ENCODE results near the gene GTF2A2.
"Not testable (repeated sequence)": the region's sequence is repeated elsewhere in the genome, so short reads cannot be mapped to it uniquely, and the experiment has no call there.

The GTF2A2 gene

DNA sequence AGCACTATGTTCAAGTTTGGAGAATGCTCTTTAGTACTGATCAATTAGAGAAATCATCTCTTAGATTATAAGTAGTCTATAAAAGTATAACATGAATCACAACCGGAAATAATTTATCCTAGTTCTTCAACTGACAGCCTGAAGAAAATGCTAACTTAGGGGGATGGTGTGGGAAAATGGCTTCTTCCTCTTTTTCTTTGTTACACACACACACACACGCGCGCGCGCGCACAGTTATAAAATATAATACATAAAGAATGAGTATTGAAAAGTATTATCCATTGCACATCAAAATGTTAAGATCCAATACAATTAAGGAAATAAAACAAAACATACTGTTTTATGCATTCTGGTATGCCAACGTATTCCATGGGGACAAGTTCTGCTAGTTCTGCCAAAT lies 11.2 kb upstream of the GTF2A2 start:
- no peak for DNase-seq

- DNase-seq = no peak
These were observed 4.9 kb upstream of the GTF2A2 start for GRCh38 chr15:59662260-59662659.

- no peak for DNase-seq
These were observed 2.1 kb upstream of the GTF2A2 start for GRCh38 chr15:59659366-59659765.

DNA sequence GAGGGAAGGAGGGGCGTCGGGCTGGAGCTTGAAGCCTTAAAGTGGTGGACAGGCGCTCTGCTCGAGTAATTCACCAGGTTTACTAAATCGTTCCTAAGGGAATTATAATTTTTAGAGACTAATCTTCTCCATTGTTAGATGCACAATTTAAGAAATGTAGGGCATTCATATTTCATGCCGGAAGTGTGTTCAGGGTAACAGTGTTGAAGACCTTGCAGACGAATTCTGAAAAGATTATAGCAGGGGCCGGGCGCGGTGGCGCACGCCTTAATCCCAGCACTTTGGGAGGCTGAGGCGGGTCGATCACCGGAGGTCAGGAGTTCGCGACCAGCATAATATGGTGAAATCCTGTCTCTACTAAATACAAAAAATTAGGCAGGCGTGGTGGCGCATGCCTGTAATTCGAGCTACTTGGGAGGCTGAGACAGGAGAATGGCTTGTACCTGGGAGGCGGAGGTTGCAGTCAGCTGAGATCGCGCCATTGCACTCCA lies 365 bp upstream of the GTF2A2 start:
- no peak for DNase-seq

- no peak for DNase-seq
These were observed 3.3 kb downstream of the GTF2A2 start for GRCh38 chr15:59654046-59654445.

DNA sequence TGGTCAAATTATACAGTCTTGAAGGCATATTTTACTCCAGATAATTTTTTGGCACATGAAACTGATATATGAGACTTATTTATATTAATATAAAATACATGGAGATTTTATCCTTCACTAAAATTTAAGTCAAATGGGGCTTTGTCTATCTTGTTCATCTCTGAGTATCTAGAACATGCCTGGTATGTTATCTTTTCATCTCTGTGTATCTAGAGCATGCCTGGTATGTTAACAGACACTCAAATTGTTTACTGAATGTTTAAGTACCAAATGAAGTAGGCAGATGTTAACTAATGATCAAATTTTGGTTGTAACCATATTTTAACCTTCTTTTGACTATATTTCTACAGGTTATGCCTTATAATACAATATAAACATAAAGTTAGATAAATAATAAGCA lies 7.7 kb downstream of the GTF2A2 start:
- no peak for DNase-seq

DNA sequence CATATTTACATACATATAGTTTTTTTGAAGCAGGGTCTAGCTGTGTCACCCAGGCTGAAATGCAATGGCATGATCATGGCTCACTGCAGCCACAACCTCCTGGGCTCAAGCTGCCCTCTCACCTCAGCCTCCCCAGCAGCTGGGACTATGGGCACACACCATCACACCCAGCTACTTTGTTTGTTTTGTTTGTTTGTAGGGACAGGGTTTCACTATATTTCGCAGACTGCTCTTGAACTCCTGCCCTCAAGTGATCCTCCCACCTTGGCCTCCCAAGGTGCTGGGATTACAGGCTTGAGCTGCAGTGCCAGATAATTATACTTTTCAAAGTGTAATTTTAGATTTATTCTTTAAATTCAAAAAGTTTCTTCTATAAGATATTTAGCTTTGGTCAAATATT lies 10.2 kb downstream of the GTF2A2 start:
- no peak for DNase-seq

DNA sequence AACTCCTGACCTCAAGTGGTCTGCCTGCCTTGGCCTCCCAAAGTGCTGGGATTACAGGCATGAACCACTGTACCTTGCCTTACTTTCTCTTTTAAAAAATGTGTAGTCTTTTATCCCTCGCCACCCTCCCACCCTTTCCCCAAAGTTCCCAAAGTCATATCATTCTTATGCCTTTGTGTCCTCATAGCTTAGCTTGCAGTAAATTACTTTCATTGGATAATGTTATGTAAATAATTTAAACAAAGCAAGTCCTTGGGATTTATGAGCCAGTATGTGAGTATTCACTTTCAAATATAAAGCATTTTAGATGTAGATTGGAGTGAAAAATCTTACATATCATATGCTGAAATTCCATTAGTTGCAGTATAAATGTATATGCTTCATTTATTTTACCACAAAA lies 11.0 kb downstream of the GTF2A2 start:
- no peak for DNase-seq

DNA sequence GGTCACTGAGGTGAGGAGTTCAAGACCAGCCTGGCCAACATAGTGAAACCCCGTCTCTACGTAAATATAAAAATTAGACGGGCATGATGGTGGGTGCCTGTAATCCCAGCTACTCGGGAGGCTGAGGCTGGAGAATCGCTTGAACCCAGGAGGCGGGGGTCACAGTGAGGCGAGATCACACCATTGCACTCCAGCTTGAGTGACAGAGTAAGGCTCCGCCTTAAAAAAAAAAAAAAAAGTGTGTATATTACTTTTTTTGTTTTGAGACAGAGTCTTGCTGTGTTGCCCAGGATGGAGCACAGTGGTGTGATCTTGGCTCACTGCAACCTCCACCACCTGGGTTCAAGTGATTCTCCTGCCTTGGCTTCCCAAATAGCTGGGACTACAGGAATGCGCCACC lies 11.5 kb downstream of the GTF2A2 start:
- not testable (repeated sequence) for DNase-seq

DNA sequence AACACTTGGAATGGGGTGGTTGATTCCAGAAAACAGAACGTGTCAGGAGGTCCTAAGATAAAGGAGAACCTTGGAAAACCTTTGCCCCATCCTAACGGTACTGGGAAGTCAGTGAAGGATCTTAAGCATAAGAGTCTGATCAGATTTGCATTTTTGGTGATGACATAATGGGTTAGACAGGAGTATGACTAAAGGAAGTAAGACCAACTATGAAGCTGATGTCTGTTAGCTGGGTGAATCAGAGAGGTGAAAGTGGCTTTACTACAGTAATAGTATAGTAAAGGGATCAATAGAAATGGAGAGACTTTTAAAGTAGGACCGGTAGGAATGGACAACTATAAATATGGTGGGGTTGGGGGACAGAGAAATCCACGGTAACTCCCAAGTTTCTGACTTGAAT lies 12.6 kb downstream of the GTF2A2 start:
- no peak for DNase-seq

DNA sequence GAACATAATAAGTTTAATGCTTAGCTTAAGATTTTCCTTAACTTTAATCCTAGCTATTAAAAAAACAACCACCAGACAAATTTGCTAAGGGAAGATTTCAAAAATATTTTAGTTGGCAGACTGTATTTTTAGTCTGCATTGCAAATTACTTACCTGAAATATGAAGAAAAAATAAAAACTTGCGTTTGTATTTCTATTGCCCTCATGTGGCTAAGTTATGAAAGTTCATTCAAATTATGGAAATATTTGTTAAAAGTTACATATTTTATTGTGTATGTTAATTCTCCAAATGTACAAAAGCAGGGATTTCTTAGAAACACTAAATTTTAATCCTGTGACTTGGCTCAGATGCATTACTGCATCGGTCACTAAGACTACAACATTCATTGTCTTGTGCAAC lies 15.0 kb downstream of the GTF2A2 start:
- no peak for DNase-seq

GRCh38 chr15:59637507-59637906 lies 19.8 kb downstream of the GTF2A2 start:
- not testable (repeated sequence) for DNase-seq

- no peak for DNase-seq
These were observed 21.1 kb downstream of the GTF2A2 start for GRCh38 chr15:59636184-59636583.

GRCh38 chr15:59632714-59633113 lies 24.6 kb downstream of the GTF2A2 start:
- no peak for DNase-seq

- no peak for DNase-seq
These were observed 35.0 kb downstream of the GTF2A2 start for GRCh38 chr15:59622289-59622688.

DNA sequence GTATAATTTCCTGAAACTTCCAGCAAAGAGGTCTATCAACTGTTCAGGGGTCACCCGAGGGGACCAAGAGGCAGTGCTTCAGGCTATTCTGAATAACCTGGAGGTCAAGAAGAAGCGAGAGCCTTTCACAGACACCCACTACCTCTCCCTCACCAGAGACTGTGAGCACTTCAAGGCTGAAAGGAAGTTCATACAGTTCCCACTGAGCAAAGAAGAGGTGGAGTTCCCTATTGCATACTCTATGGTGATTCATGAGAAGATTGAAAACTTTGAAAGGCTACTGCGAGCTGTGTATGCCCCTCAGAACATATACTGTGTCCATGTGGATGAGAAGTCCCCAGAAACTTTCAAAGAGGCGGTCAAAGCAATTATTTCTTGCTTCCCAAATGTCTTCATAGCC lies 38.9 kb downstream of the GTF2A2 start:
- no peak for DNase-seq

DNA sequence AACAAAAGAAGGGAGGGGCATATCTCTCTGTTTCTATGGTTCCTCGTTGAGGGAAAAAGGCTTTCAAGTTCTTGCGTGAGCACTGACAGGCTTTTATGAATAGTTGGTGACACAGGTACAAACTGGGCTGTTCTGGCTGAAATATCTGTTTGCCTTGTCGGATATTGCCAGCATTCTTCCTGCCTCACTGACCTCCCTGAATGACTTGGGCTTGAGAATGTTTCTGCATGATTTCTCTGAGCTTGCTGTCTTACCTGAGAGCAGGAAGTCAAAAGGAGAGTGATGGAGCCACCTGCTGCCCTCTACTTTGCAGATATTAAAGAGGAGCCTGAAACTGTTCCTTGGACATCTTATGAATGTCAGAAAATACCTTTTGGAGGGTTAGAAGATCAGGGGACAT lies 40.9 kb downstream of the GTF2A2 start:
- no peak for DNase-seq

DNA sequence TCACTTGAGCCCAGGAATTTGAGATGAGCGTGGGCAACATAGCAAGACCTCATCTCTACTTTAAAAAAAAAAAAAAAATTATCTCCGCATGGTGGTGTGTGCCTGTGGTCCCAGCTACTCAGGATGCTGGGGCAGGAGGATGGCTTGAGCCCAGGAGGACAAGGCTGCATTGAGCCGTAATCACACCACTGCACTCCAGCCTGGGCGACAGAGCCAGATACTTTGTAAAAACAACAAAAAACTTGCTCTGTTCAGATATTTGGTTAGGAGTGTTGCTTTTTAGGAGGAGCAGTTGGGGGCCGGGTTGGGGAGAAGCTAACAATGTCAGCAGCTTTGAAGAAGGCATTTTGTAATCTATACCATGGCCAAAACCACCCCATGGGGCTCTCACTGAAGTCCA lies 41.7 kb downstream of the GTF2A2 start:
- DNase-seq = no peak

DNA sequence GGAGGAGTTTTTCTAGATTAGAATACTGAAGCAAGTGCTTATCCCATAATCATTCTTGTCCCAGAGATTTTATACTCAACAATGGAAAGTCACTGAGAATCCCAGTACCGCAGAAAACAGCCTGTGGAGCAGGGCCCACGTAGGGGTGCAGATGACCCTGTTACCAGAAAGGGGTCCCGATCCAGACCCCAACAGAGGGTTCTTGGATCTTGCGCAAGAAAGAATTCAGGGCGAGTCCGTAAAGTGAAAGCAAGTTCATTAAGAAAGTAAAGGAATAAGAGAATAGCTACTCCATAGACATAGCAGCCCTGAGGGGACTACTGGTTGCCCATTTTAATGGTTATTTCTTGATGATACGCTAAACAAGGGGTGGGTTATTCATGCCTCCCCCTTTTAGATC lies 43.2 kb downstream of the GTF2A2 start:
- no peak for DNase-seq

DNA sequence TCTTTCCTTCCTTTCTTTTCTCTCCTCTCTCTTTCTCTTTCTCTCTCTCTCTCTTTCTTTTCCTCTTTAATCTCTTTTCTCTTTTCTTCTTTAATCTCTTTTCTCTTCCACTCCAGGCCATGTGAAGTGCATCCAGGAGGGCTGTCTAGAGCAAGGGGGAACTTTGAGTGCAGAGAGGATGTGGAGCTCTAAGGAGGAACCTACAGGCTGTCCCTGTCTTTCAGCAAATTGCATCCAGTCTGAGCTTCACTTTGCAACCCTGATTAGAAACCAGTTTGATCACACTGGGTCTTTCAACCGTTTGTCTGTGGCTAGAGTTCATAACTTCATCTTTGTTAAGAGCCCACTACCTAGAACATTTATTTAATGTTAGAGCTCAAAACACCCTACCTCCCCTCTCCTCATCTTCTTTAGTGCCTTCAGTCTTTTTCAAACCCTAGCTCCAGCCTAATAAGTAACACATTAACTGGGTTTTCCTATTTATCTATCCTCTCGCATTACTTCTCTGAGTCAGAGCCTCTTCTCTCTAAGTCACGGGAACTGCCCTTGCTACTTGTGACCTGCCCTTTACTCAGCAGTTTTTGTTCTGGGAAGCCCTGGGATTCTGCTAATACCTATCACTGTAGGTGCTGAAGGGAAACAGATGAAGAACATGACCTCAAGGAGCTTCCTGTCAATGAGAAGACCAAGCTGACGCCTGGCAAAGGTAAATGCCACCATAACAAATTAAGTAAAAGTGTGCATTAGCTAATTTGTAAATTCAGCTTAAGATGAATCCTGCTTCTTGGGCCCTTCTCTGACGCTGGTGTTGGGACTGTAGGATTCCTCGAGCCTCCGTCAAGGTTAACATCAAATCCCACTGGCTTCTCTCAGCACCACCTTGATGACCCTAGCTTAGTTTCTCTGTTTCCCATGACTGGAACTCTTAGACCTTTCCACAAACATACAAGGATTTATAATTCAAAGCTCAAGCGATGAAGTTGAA lies 45.7 kb downstream of the GTF2A2 start, which contains the start of gene GCNT3:
Gene GCNT3 (plus strand): TSS at position 508 of the 985 bp plus-strand sequence. CDS start 6,456 bp downstream, outside the sequence.
- no peak for DNase-seq

- no peak for DNase-seq
These were observed 47.3 kb downstream of the GTF2A2 start for GRCh38 chr15:59609730-59610712.

DNA sequence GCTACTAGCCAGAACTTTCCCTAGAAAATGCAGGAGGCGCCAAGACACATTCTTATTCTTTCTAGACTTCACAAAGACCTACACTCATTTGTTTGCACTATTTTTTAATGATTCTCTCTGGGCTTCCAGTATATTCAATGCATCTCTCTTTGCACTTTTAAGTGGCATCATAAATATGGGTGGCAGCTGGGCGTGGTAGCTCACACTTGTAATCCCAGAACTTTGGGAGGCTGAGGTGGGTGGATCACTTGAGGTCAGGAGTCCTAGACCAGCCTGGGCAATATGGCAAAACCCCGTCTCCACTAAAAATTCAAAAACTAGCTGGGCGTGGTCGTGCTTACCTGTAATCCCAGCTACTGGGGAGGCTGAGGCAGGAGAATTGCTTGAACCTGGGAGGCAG lies 51.3 kb downstream of the GTF2A2 start:
- DNase-seq = no peak

DNA sequence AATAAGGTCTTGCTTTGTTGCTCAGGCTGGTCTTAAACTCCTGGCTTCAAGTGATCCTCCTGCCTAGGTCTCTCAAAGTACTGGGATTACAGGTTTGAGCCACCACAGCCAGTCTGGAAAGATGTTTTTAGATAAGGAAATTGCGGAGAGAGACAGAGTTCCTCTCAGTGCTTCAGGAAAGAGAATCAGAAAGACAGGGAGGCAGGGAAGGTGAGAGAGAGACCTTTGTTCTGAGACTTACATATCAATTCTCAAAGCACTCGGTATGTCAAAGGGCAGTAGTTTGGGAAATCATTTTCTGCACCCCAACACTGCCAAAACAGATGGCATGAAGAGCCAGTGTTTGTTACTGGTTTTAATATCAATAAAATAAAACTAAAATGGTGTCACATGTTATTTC lies 58.9 kb downstream of the GTF2A2 start:
- no peak for DNase-seq

Data from NCI-H1105 (cell line).